Glutamatergic neuron (in vitro differentiated cells): ENCODE measurements around the gene CD209. TPM values are rescaled to one million over a fixed set of nuclear protein-coding genes. Genes with fewer than 3 reads are reported as not detected.
"Not testable (repeated sequence)": the region's sequence is repeated elsewhere in the genome, so short reads cannot be mapped to it uniquely, and the experiment has no call there.

Experiments used
- DNase-seq: peaks from one replicate; pipeline ENCODE4 v3.0.0; 2022
- H3K27ac Mint-ChIP-seq: one replicate; pipeline ENCODE4 v1.8.0; 2020; ENCODE audit warnings: mild to moderate bottlenecking, mixed read lengths, inconsistent platforms; ENCODE audit not compliant: unreplicated experiment
- H3K27me3 Mint-ChIP-seq: one replicate; pipeline ENCODE4 v1.8.0; 2020; ENCODE audit warnings: mild to moderate bottlenecking, moderate library complexity, mixed read lengths, inconsistent platforms; ENCODE audit not compliant: unreplicated experiment
- H3K36me3 Mint-ChIP-seq: one replicate; pipeline ENCODE4 v1.8.0; 2020; ENCODE audit warnings: mild to moderate bottlenecking, mixed read lengths, inconsistent platforms; ENCODE audit not compliant: unreplicated experiment
- H3K4me1 Mint-ChIP-seq: one replicate; pipeline ENCODE4 v1.8.0; 2020; ENCODE audit warnings: mild to moderate bottlenecking, low read depth, mixed read lengths, inconsistent platforms; ENCODE audit not compliant: unreplicated experiment
- H3K4me3 Mint-ChIP-seq: one replicate; pipeline ENCODE4 v1.8.0; 2020; ENCODE audit warnings: mild to moderate bottlenecking, mixed read lengths, inconsistent platforms; ENCODE audit not compliant: unreplicated experiment
- H3K9me3 Mint-ChIP-seq: one replicate; pipeline ENCODE4 v1.8.0; 2020; ENCODE audit warnings: mild to moderate bottlenecking, moderate library complexity, mixed read lengths, inconsistent platforms; ENCODE audit not compliant: unreplicated experiment
- CTCF ChIP-seq: fragments of 200-600 bp; sonication (generic); IDR thresholded peaks from one replicate; pipeline ENCODE4 v1.5.0; 2021; ENCODE audit not compliant: partially characterized antibody, unreplicated experiment
- long read RNA-seq: library from polyadenylated mRNA; unstranded; transcript quantifications from one replicate; pipeline ENCODE4 v2.0.0, GENCODE V29; 2020; ENCODE audit not compliant: unreplicated experiment
- total RNA-seq: library from RNA; stranded (reverse); fragmentation: NEBNext Ultra II Directional; extraction: Animal tissue kit (Norgen Biotek cat#: 25700); gene quantifications from one replicate; pipeline ENCODE4 v1.2.1, GENCODE V29; 2021; ENCODE audit not compliant: unreplicated experiment

The CD209 gene, protein sequence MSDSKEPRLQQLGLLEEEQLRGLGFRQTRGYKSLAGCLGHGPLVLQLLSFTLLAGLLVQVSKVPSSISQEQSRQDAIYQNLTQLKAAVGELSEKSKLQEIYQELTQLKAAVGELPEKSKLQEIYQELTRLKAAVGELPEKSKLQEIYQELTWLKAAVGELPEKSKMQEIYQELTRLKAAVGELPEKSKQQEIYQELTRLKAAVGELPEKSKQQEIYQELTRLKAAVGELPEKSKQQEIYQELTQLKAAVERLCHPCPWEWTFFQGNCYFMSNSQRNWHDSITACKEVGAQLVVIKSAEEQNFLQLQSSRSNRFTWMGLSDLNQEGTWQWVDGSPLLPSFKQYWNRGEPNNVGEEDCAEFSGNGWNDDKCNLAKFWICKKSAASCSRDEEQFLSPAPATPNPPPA
- not detected for total RNA-seq
- long read RNA-seq: 0 reads

DNA sequence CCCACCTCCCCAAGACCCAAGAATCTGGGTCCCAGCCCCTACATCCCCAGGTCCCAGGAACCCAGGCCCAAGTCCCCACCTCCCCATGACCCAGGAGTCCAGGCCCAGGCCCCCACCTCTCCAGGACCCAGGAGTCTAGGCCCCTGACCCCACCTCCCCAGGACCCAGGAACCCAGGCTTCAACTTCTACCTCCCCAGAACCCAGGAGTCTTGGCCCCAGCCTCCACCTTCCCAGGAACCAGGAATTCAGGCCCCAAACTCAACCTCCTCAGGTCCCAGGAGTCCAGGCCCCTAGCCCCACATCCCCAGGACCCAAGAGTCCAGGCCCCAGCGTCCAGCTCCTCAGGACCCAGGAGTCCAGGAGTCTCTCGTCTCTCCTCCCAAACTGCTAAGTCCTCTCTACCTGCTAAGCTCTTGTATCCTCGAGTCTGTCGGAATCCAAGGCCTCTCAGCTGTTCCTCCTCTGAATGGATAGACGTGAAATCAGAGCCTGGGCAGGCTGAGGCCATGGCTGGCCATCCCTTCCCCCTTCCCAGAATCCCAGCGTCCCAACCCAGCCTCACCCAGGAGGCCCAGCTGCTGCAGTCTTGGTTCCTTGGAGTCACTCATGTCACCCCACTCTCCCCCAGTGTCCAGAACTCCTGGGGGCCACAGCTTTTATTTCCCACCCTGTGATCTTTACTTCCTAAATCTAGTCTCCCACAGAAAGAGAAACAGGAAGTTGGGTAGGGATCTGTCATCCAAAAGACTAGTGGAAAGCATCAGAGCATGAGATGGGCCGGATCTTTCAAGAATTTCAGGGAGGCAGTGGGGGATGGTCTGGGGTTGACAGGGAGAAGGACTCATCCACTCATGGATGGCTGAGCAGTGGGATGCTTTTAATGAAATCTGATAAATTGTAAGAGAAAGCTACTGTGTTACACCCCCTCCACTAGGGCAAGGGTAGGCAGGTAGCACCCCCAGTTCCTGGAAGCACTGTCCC, at the start of gene CD209:
CD209 (minus strand) TSS at position 632 of the 982 bp plus-strand sequence; CDS start at position 609, 23 bp downstream.
- no peak within 1 kb of the TSS for H3K4me3 Mint-ChIP-seq

GRCh38 chr19:7795555-7796161, 48.3 kb upstream of the CD209 start:
- H3K36me3 Mint-ChIP-seq: peaks cover 8% of the 10 kb centered on the region
- no peak overlapping the region for H3K27ac Mint-ChIP-seq
- H3K4me1 Mint-ChIP-seq: peaks cover 5% of the 10 kb centered on the region

More for the DNA sequence above, at the start of gene CD209:
- Mint-ChIP-seq H3K27ac (peak within 1 kb of the TSS; percentile 16), H3K27me3 (peaks cover 4% of the 10 kb centered on the region), H3K4me1 (peaks cover 20% of the 10 kb centered on the region), H3K36me3 (peaks cover 6% of the 10 kb centered on the region), H3K9me3 (peaks cover 13% of the 10 kb centered on the region)
- no peak for TF ChIP-seq CTCF
- DNase-seq: no peak

DNA sequence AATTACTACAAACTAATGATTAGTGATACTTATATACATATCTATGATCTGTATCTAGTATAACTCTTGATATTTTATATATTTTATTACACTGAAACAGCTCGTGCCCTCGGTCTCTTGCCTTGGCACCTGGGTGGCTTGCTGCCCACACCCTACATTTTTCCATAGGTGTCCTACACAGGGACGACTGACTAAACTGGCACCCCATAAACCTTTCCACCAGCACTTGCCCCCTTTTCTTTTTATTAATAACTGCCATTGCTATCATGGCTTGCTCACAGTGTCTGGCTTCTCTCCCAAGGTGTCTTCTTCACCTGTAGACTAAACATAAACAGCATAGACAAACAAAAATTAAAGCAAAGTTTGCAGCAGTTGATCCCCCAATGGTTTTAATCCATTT, 46.2 kb upstream of the CD209 start:
- Mint-ChIP-seq H3K4me1 (no peaks in the 10 kb centered on the region), H3K27me3 (peaks cover 4% of the 10 kb centered on the region)

More at GRCh38 chr19:7795555-7796161, 48.3 kb upstream of the CD209 start:
- no peak for TF ChIP-seq CTCF
- H3K27me3 Mint-ChIP-seq: peaks cover 2% of the 10 kb centered on the region
- H3K9me3 Mint-ChIP-seq: peaks cover 4% of the 10 kb centered on the region
- H3K4me3 Mint-ChIP-seq: no peak overlapping the region
- DNase-seq: no peak

DNA sequence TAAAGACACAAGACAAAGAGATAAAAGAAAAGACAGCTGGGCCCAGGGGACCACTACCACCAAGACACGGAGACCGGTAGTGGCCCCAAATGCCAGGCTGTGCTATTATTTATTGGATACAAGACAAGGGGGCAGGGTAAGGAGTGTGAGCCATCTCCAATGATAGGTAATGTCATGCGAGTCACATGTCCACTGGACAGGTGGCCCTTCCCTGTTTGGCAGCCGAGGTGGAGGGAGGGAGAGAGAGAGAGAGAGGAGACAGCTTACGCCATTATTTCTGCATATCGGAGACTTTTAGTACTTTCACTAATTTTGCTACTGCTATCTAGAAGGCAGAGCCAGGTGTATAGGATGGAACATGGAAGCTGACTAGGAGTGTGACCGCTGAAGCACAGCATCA, 45.4 kb upstream of the CD209 start:
- H3K9me3 Mint-ChIP-seq, DNase-seq, H3K4me3 Mint-ChIP-seq, H3K36me3 Mint-ChIP-seq, H3K27me3 Mint-ChIP-seq, H3K4me1 Mint-ChIP-seq: not testable (repeated sequence)
- H3K27ac Mint-ChIP-seq: peak overlapping the region; percentile 50

More for the DNA sequence above, 46.2 kb upstream of the CD209 start:
- Mint-ChIP-seq H3K4me3 (no peak overlapping the region), H3K27ac (no peak overlapping the region), H3K36me3 (peaks cover 8% of the 10 kb centered on the region), H3K9me3 (peaks cover 2% of the 10 kb centered on the region)
- no peak for DNase-seq
- TF ChIP-seq CTCF: no peak

DNA sequence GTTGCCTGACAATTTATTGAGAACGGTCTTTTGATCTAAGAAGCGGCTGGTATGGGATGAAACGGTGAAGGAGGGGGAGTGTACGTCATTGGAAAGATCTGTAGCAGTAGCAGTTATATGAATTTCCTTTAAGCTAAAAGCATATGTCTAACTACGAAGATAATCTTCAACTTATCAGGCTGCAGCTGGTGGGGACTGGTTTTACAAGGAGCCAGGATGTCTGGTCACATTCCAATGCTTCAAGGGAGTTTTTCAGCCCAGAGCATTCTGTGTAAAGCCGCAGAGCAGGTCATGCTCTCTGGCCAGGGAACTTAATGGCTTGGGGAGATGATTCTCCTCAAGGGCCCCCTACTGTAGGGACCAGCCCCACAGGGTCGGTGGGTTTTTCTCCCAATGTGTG, 44.9 kb upstream of the CD209 start:
- peaks cover 6% of the 10 kb centered on the region for H3K27me3 Mint-ChIP-seq
- peaks cover 2% of the 10 kb centered on the region for H3K9me3 Mint-ChIP-seq
- no peak for DNase-seq
- H3K36me3 Mint-ChIP-seq: peaks cover 8% of the 10 kb centered on the region
- no peak for TF ChIP-seq CTCF
- no peak overlapping the region for H3K4me3 Mint-ChIP-seq
- no peaks in the 10 kb centered on the region for H3K4me1 Mint-ChIP-seq
- H3K27ac Mint-ChIP-seq: peak overlapping the region; percentile 50
